ENCODE measurements around the gene GDF15.
A peak's percentile ranks its signal among the peaks of the same experiment; 100 is the strongest.

GDF15 gene

GRCh38 chr19:18384775-18385174 lies 1.2 kb upstream of the GDF15 start:
- H3K4me3 ChIP-seq (ENCODE audit: low read depth, low read length) = no peak overlapping the region
- TF ChIP-seq MYC (IDR thresholded peaks at IDR 0.05; ENCODE audit: low read depth, low read length) (no peak), CTCF (IDR thresholded peaks at IDR 0.05; ENCODE audit: low read depth, low read length) (no peak), POLR2A (IDR thresholded peaks at IDR 0.05; ENCODE audit: extremely low read depth, insufficient read length) (no peak), MAX (IDR thresholded peaks at IDR 0.05; ENCODE audit: low read depth, low read length) (no peak)
- DNase-seq (ENCODE audit: low read depth) = no peak

- no peak for DNase-seq (ENCODE audit: low read depth)
- TF ChIP-seq MYC (IDR thresholded peaks at IDR 0.05; ENCODE audit: low read depth, low read length) = no peak
- TF ChIP-seq MAX (IDR thresholded peaks at IDR 0.05; ENCODE audit: low read depth, low read length) = no peak
- no peak for TF ChIP-seq CTCF (IDR thresholded peaks at IDR 0.05; ENCODE audit: low read depth, low read length)
- TF ChIP-seq POLR2A (IDR thresholded peaks at IDR 0.05; ENCODE audit: extremely low read depth, insufficient read length) = no peak
- H3K4me3 ChIP-seq (ENCODE audit: low read depth, low read length) = no peak overlapping the region
These were observed 641 bp upstream of the GDF15 start for GRCh38 chr19:18385359-18385674.

- TF ChIP-seq MAX (IDR thresholded peaks at IDR 0.05; ENCODE audit: low read depth, low read length) = no peak
- DNase-seq (ENCODE audit: low read depth) = no peak
- H3K4me3 ChIP-seq (ENCODE audit: low read depth, low read length) = no peak overlapping the region
These were observed 749 bp downstream of the GDF15 start for GRCh38 chr19:18386543-18387271.

GRCh38 chr19:18388100-18388959 lies 2.4 kb downstream of the GDF15 start:
- peak; percentile 81 for DNase-seq (ENCODE audit: low read depth)
- no peak overlapping the region for H3K4me3 ChIP-seq (ENCODE audit: low read depth, low read length)
- TF ChIP-seq POLR2A (IDR thresholded peaks at IDR 0.05; ENCODE audit: extremely low read depth, insufficient read length) (no peak), CTCF (IDR thresholded peaks at IDR 0.05; ENCODE audit: low read depth, low read length) (peak; percentile 83), MAX (IDR thresholded peaks at IDR 0.05; ENCODE audit: low read depth, low read length) (peak; percentile 86), MYC (IDR thresholded peaks at IDR 0.05; ENCODE audit: low read depth, low read length) (peak; percentile 85)

GRCh38 chr19:18388960-18389725 lies 3.2 kb downstream of the GDF15 start:
- TF ChIP-seq MYC (IDR thresholded peaks at IDR 0.05; ENCODE audit: low read depth, low read length) (no peak), CTCF (IDR thresholded peaks at IDR 0.05; ENCODE audit: low read depth, low read length) (no peak), MAX (IDR thresholded peaks at IDR 0.05; ENCODE audit: low read depth, low read length) (no peak), POLR2A (IDR thresholded peaks at IDR 0.05; ENCODE audit: extremely low read depth, insufficient read length) (no peak)
- H3K4me3 ChIP-seq (ENCODE audit: low read depth, low read length) = no peak overlapping the region
- DNase-seq (ENCODE audit: low read depth) = no peak

Measured in NB4 (cell line).